ENCODE data around the gene ZBTB43.
A peak's percentile ranks its signal among the peaks of the same experiment; 100 is the strongest.
"Not testable (repeated sequence)": the region's sequence is repeated elsewhere in the genome, so short reads cannot be mapped to it uniquely, and the experiment has no call there.

ZBTB43 gene, protein sequence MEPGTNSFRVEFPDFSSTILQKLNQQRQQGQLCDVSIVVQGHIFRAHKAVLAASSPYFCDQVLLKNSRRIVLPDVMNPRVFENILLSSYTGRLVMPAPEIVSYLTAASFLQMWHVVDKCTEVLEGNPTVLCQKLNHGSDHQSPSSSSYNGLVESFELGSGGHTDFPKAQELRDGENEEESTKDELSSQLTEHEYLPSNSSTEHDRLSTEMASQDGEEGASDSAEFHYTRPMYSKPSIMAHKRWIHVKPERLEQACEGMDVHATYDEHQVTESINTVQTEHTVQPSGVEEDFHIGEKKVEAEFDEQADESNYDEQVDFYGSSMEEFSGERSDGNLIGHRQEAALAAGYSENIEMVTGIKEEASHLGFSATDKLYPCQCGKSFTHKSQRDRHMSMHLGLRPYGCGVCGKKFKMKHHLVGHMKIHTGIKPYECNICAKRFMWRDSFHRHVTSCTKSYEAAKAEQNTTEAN

DNA sequence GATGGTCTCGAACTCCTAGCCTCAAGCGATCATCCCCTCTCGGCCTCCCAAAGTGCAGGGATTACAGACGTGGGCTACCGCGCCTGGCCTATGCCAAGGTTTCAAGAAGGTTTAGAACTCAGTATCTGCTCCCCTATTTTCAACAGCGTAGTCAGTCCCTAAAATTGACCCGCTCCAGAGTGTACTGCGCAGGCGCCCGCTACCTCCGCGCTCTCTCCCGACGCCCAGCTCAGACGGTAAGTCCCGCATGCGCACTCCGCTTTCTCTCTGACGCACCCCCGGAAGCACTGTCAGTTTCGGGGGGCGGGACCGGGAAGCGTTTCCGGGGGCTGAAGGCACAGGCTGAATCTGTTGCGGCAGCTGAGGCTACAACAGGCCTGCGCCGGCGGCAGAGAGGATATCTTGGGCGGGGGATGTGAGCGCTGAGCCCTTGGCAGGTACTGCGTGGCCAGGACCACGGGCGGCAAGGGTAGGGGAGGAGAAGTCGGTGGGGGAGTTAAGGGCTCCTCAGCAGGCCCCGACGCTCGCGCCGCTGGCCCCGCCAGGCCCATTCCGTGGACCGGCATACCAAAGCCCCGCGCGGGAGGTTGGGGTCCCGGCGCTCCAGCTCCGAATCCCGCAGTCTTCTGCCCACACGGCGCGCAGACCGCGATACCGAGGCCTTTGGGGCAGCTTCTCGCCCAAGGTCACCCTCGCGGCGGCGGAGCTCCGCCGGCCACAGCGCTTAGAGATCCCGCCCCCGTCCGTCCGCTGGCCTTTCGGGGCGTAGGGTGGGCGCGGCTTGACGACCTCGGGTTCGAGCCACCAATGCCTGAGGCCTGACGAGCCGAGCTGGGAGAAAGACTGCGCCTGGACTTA, at the start of gene ZBTB43:
Gene ZBTB43, plus strand, starts transcription at position 345 of the 858 bp plus-strand sequence. CDS start 27,470 bp downstream, outside the sequence.
- intact Hi-C loops (cut with DNase I): loop anchor here (2.0 kb wide), 1 partner anchor 56 kb away; the partner anchor contains the start of gene ZBTB34
- peak; percentile 91 to 99 (median 95) for DNase-seq

GRCh38 chr9:126755317-126755875, 49.4 kb upstream of the ZBTB43 start:
- intact Hi-C loops (cut with DNase I): no loop called here
- DNase-seq: no peak

DNA sequence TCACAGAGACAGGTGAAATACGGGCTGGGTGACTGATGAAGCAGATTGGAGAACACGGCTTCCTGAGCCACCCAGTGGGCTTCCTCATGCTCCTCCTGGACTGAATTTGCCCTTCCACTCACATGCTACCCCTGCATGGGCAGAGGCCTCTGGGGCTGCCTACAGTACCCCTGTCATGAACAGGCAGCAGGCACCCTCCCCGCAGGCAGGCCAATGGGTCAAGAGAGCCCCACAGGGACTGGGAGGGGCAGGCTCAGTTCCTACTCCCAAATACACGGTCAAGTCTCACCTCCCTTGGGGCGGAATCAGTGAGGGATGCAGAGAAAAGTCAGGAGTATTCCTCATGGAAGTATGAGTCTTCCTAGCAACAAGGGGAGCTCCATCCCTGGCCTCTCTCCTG, 48.6 kb upstream of the ZBTB43 start:
- intact Hi-C loops (cut with DNase I): no loop called here

DNA sequence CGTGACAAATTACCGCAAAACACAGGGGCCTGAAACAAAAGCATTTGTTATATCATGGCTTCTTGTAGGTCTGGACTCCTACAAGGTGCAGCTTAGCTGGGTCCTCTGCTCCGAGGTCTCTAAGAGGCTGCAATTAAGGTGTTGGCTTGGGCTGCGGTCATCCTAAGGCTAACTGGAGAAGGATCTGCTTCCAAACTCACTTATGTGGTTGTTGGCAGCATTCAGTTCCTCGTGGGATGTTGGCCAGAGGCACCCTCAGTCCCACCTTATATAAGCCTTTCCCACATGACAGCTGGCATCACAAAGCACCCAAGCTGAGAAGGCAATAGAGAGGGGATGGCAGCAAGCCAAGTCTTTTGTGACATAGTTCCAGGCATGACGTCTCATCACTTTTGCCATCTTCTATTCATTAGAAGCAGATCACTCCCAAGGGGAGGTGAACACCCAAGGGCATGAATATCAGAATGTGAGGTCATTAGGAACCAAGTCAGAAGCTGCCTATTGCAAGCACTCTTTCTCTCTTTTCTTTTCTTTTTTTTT, 47.9 kb upstream of the ZBTB43 start:
- intact Hi-C loops (cut with DNase I): no loop called here
- DNase-seq: no peak

More for the DNA sequence above, 48.6 kb upstream of the ZBTB43 start:
- no peak for DNase-seq

GRCh38 chr9:126758916-126759585, 45.8 kb upstream of the ZBTB43 start:
- intact Hi-C loops (cut with DNase I): no loop called here
- DNase-seq: no peak

- no peak for DNase-seq
- intact Hi-C loops (cut with DNase I): no loop called here
Observed at GRCh38 chr9:126761274-126761673, 43.6 kb upstream of the ZBTB43 start.

GRCh38 chr9:126763130-126763764, 41.6 kb upstream of the ZBTB43 start:
- intact Hi-C loops (cut with DNase I): no loop called here
- no peak for DNase-seq

DNA sequence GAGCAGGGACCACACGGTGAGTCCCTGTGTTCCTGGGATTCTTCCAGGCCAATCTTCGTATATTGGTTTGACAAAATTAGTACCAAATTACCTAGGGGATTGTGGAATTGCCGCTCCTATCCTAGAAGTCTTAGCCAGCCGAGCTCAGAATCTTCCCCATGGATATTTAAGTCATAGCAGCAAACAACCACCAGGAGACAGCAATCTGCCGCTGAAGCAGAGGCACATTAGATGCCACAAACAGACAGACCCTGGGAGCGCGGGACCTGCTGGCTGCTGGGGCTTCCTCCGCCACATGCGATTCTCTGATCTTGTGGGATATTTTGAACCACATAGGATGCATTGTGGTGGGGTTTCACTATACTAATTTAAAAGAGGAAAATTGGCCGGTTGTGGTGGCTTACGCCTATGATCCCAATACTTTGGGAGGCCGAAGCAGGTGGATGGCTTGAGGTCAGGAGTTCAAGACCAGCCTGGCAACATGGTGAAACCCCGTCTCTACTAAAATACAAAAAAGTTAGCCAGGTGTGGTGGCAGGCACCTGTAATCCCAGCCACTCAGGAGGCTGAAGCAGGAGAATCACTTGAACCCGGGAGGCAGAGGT, 31.7 kb upstream of the ZBTB43 start:
- no peak for DNase-seq
- intact Hi-C loops (cut with DNase I): no loop called here

DNA sequence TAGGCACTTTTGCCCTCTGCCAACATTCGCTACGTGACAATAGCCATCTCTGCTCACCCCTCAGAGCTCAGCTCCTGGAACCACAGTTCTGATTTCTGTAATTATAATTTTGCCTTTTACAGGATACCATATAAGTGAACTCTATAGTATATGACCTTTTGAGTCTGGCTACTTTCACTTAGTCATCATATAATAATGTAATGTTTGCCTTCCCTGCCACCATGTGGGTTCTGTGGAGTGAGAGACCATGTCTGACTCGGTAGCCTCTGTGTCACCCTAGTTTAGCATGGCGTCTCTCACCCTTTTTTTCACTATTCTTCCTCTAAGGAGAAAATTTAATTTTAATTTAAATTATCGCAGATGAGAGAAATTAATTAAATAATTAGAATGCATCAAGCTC, 28.9 kb upstream of the ZBTB43 start:
- intact Hi-C loops (cut with DNase I): no loop called here

DNA sequence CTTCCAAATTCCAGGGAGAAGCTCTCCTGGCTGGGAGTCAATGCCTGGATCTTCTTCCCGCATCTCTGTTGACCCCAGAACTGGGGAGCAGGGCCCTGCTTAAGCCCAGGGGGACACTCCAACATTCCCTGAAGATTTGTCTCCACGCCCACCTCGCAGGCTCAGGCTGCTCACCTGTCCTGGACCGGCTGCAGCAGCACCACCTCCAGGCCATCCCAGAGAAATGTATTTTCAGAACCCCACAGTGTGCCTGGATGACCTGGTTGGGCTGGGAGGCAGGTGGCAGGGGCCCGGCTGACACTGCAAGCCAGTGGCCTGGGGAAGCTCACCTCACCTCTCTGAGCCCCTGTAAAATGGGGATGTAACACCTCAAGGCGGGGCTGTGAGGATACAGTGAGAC, 27.1 kb upstream of the ZBTB43 start:
- no peak for DNase-seq
- intact Hi-C loops (cut with DNase I): no loop called here

More for the DNA sequence above, 28.9 kb upstream of the ZBTB43 start:
- DNase-seq: no peak

GRCh38 chr9:126778141-126778540, 26.7 kb upstream of the ZBTB43 start:
- intact Hi-C loops (cut with DNase I): no loop called here
- no peak for DNase-seq

DNA sequence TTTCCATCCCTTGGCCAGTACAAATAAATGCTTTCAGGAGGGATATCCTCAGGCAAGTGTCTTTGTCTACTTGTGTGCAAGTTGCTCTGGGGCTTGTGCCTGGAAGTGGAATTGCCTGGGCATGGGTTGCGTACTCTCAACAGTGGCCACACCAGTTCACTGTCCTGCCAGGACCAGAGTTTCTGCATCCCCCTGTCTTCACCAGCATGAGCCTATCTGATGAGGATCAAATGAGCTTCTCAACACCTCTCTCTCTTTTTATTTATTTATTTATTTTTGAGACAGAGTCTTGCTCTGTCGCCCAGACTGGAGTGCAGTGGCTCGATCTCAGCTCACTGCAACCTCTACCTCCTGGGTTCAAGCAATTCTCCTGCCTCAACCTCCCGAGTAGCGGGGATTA, 26.1 kb upstream of the ZBTB43 start:
- DNase-seq; intact Hi-C loops (cut with DNase I): not testable (repeated sequence)

DNA sequence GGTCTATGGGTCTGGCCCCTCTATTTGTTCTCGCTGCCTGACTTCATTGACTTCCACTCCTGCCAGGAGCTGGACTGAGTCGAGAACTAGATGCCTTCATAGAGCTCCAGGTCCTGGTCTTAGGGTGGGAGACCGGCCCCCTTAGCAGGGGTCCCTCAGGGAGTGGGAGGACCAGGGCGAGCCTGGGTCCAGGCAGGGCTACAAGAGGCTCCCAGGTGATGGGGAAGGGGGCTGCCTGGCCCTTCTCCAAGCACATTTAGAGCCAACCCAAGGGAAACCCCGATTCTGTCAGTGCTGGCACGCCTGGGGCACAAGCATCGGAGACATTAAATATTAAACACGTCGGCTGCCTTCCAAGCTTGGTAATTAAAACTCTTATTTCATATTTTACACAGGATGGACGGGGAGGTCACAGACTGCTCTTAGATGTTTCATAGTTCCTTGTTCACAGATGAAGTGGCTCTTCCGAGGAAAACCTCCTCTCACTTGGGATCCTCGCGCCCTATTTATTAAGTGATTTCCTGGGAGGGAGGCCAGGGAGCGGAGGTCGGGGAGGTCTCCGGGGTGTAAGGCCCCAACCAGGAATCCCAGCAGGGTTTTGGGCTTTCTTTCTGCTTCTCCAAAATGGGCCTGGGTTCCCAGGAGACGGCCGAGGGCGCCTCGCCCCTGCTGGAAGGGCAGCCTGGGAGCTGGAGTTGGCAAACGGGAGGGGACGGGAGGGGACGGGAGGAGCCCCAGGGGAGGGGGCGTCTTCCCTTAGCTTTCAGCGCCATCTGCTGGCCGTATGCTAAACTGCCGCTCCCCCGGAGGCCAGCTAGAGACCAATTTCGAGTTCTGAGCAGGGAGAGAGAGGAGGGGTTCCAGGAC, 23.4 kb upstream of the ZBTB43 start:
- DNase-seq: peak; percentile 71 to 97 (median 90)
- intact Hi-C loops (cut with DNase I): loop anchor here (1.0 to 5.0 kb wide), 3 partner anchors 76 to 279 kb away; no protein-coding TSS in a partner anchor

DNA sequence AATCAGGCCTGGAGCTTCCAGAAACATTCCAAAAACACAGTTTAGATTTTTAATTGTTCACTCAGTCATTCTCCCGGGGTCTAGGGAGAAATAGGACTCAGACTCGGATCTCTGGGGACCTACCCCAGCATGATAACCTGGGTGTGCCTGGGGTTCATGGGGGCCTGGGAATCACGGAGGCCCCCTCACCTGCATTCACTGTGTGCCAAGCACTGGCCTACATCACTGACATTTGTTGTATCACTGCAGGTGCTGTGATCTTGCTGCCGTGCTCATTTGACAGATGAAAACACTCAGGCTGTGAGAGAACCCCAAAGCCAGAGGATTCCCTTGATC, 22.8 kb upstream of the ZBTB43 start:
- no peak for DNase-seq
- intact Hi-C loops (cut with DNase I): loop anchor here (5.0 kb wide), 1 partner anchor 280 kb away; no protein-coding TSS in a partner anchor

DNA sequence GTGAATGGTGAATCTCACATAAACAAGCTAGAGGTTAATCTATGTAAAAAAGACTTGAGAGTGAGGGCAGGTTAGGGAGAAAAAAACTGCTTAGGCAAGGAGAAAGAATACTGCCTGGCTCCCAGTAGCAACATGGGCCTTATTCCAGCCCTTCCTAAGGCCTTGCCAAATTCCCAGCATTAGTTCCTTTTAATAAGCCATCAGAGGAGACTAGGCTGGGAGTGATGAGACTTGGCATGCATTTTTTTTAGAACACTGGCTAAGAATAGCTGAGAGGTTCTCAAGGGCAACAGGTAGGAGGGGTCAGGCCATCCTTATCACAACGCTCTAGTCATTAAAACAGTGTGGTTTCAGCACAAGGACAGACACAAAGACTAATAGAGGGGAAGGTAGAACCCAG, 20.9 kb upstream of the ZBTB43 start:
- intact Hi-C loops (cut with DNase I): loop anchor here (5.0 kb wide), 1 partner anchor 282 kb away; no protein-coding TSS in a partner anchor
- no peak for DNase-seq

DNA sequence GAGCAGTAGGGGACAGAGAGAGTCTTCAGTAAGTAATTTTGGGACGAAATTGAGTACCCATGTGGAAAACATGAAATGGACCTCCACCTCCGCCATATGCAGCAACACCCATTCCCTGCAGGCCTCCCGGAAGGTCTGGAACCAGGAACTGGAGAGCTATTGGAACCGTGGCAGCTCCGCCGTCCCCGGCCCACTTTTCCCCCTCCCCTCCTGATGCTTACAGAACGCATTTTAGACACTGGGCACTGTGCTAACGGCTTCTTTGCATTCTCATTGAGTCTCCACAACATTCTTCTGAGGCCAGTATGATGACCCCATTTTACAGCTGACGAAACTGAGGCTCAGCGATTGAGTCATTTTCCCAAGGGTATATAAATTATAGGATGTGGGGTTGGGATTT, 20.4 kb upstream of the ZBTB43 start:
- no peak for DNase-seq
- intact Hi-C loops (cut with DNase I): loop anchor here (5.0 kb wide), 1 partner anchor 282 kb away; no protein-coding TSS in a partner anchor

DNA sequence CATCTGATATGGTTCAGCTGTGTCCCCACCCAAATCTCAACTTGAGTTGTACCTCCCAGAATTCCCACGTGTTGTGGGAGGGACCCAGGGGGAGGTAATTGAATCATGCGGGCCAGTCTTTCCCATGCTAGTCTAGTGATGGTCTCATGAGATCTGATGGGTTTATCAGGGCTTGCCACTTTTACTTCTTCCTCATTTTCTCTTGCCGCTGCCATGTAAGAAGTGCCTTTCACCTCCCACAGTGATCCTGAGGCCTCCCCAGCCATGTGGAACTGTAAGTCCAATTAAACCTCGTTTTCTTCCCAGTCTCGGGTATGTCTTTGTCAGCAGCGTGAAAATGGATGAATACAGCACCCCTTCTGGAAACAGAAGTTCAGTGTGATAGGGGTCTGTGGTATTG, 20.0 kb upstream of the ZBTB43 start:
- intact Hi-C loops (cut with DNase I): loop anchor here (5.0 kb wide), 1 partner anchor 283 kb away; no protein-coding TSS in a partner anchor
- not testable (repeated sequence) for DNase-seq

GRCh38 chr9:126788046-126788445, 16.8 kb upstream of the ZBTB43 start:
- intact Hi-C loops (cut with DNase I): no loop called here
- DNase-seq: no peak

Measured in posterior cingulate gyrus (tissue), 11 donors.